HAP-1 (cell line): ENCODE measurements around the gene SDK1.

Experiments used
- DNase-seq, 2 experiments: peaks; one replicate each; pipeline ENCODE4 v3.0.0-alpha.2; 2016 to 2020; ENCODE audit warnings: low spot score in 2 of 2
- H3K27me3 ChIP-seq: fragments of 250-450 bp; sonication (Bioruptor Pico); 2 replicates; pipeline ENCODE4 v1.5.1; 2020; ENCODE audit warnings: low read depth, mild to moderate bottlenecking, moderate library complexity
- H3K36me3 ChIP-seq: fragments of 250-450 bp; sonication (Bioruptor Pico); replicated peaks from 2 replicates; pipeline ENCODE4 v1.5.1; 2020; ENCODE audit warnings: mild to moderate bottlenecking
- H3K4me1 ChIP-seq: fragments of 250-450 bp; sonication (Bioruptor Pico); 2 replicates; pipeline ENCODE4 v1.5.1; 2020; ENCODE audit warnings: mild to moderate bottlenecking
- H3K4me3 ChIP-seq: fragments of 250-450 bp; sonication (Bioruptor Pico); 2 replicates; pipeline ENCODE4 v1.5.1; 2020; ENCODE audit warnings: mild to moderate bottlenecking, moderate library complexity
- H3K9me3 ChIP-seq: fragments of 250-450 bp; sonication (Bioruptor Pico); 2 replicates; pipeline ENCODE4 v1.5.1; 2020; ENCODE audit warnings: mild to moderate bottlenecking, moderate library complexity
- in situ Hi-C: fragments of 300-500 bp; cut with MboI; formaldehyde crosslinking; loops from 3 replicates; pipeline ENCODE4 v1.14.3; 2020; ENCODE audit warnings: low sequenced_read_pairs, inconsistent platforms, mixed read lengths

The SDK1 gene

DNA sequence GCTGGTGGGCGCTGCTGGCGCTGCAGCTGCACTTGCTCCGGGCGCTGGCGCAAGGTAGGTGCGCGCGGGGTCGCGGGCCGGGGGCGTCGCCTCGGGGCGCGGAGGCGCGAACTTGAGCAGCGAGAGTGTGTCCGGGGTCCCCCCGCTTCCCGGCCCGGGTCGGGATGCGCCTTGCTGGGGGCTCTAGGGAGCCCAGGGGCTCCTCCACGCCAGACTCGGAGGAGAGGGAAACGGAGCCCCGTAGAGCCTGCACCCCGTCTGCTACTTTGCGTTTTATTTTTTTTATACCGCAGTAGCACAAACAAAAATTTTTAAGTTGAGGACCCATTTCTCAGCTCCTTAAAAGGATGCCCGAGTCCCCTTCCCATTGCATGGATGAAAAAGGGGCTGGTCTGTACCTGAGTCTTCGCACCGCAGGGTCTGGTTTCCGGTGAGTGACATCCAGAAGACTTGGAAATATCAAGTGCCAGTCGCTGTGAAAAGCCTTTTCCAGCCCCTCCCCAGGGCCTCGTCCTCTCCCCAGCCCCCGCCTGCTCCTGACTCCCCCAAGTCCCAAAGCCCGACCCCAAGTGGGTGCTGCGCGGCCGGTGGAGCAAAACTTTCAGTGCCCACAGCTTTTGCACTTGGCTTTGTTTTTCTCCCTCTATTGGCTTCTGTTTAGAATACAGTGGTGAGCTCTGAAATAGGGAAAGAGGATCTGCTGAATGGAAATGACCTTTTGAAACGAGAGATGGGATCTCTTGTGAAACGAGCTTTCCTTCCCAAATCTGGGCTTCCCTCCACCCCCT lies 973 bp downstream of the SDK1 start:
- in situ Hi-C loops: no loop called here
- H3K27me3 ChIP-seq: peaks cover 6% of the 10 kb centered on the region; the same call in 1 of the 2 replicates
- peak overlapping the region; percentile 34 for H3K4me3 ChIP-seq
- H3K36me3 ChIP-seq: no peaks in the 10 kb centered on the region
- H3K4me1 ChIP-seq: no peaks in the 10 kb centered on the region
- H3K9me3 ChIP-seq: no peaks in the 10 kb centered on the region
- peak; percentile 34 to 41 for DNase-seq

DNA sequence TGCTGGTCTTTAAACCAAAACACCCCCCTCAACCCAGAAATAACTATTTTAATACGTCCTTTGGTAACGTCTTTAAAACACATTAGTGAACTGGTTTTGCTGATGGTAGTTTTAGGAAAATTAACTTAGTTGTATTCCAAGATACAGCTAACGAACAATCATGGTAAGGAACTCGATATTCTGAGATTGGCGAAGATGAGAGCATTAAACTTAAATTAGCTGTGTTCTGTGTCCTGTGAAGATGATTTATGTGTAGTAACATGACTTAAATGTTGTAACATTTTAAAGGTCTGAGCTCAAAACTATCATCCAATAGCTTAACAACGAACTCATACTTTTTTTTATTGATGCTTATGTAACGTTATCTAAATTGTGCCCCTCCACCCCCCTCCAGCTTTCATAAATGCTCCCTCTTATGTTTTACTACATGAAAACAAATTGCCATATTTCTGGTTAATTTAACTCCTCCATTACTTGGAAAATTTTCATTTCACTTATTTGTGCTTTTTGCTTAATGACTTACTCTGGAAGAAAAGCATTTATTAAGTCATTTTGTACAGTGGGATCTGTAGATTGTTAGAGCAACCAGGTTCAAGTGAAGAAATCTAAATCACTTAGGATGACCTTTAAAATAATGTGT lies 1.7 kb downstream of the SDK1 start:
- Histone ChIP-seq H3K36me3 (no peaks in the 10 kb centered on the region), H3K27me3 (peaks cover 6% of the 10 kb centered on the region; the same call in 1 of the 2 replicates), H3K9me3 (no peaks in the 10 kb centered on the region), H3K4me3 (peak overlapping the region; percentile 34), H3K4me1 (no peaks in the 10 kb centered on the region)
- no peak for DNase-seq
- in situ Hi-C loops: no loop called here

DNA sequence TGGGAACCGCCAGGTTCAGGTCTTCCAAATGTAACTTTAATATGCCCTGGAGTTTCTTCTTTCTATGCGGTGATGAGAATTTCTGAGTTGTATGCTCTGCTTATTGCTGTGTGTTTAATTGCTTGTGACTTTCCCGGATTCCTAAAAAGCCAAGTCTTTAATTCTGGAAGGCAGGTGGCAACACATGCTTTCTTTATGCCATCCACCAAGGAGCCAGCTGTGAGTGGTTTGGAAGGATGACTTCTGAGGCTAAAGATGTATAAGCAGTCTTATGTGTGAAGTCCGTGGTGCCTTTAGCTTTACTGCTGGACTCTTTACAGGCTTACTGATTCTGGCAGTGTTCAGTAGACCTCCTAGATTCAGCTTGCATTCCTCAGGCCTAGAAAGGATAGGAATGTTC lies 3.1 kb downstream of the SDK1 start:
- in situ Hi-C loops: no loop called here
- DNase-seq: no peak
- Histone ChIP-seq H3K4me3 (no peak overlapping the region), H3K27me3 (peaks cover 6% of the 10 kb centered on the region; the same call in 1 of the 2 replicates), H3K4me1 (no peaks in the 10 kb centered on the region), H3K36me3 (no peaks in the 10 kb centered on the region), H3K9me3 (no peaks in the 10 kb centered on the region)

DNA sequence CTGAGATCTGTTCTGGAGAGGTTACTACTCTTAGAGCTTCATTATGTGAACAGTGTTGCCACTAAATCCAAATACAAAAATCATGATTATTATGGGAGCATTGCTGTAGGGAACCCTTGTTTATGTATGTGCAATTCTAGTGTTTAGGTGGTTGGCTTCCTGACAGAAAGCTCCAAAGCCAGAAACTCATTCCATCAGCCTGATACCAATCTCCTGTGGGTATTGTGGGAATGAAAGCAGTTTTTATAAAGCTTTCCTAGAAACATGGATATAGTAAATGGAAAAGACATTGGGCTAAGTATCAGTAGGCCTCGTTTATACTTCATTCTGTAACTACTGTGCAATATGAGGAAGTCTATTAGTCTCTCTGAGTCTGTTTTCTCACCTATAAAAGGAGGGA lies 6.4 kb downstream of the SDK1 start:
- H3K36me3 ChIP-seq: no peaks in the 10 kb centered on the region
- peaks cover 3% of the 10 kb centered on the region; the same call in 1 of the 2 replicates for H3K27me3 ChIP-seq
- in situ Hi-C loops: no loop called here
- no peak for DNase-seq
- no peaks in the 10 kb centered on the region for H3K9me3 ChIP-seq
- no peaks in the 10 kb centered on the region for H3K4me1 ChIP-seq
- no peak overlapping the region for H3K4me3 ChIP-seq

DNA sequence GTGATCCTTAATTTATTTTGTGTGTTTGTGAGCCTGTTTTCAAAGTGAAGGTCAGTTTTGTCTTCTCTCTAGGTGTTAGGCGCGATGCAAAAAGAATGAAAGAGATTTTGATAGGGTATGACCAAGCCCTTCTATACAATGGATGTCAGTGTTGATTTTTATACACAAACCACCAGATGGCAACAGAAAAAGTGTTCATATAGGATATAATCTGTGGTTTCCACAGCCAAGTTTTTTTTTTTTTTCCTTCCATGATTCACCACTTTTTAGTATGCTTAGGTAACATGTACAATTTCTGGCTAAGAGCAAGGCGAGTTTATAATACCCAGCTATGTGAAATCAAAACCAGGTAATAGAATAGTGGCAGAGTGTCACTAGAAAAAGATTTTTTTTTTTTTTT lies 8.1 kb downstream of the SDK1 start:
- H3K36me3 ChIP-seq: no peaks in the 10 kb centered on the region
- H3K4me1 ChIP-seq: no peaks in the 10 kb centered on the region
- H3K27me3 ChIP-seq: no peaks in the 10 kb centered on the region
- H3K9me3 ChIP-seq: no peaks in the 10 kb centered on the region
- no peak overlapping the region for H3K4me3 ChIP-seq
- DNase-seq: no peak
- in situ Hi-C loops: no loop called here

DNA sequence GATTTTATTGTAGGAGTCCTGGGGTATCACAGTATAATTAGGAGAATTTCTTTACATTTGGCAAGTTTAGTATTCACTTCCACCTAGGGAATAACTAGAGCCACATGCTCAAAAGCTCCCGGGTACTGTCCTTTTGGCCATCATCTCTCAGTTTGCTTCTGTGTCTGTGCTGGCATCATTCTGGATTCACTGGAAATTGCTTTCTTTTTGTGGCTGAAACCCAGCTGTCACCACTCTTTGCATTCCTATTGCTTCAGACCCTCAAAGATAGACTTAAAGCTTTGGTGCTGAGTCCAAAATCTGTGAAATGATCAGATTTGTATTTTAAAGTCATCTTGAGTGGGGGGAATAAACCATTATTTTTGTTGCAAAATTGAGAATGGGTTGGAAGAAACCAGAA lies 8.9 kb downstream of the SDK1 start:
- no peak for DNase-seq
- no peaks in the 10 kb centered on the region for H3K36me3 ChIP-seq
- no peak overlapping the region for H3K4me3 ChIP-seq
- no peaks in the 10 kb centered on the region for H3K4me1 ChIP-seq
- in situ Hi-C loops: no loop called here
- no peaks in the 10 kb centered on the region for H3K9me3 ChIP-seq
- H3K27me3 ChIP-seq: no peaks in the 10 kb centered on the region

DNA sequence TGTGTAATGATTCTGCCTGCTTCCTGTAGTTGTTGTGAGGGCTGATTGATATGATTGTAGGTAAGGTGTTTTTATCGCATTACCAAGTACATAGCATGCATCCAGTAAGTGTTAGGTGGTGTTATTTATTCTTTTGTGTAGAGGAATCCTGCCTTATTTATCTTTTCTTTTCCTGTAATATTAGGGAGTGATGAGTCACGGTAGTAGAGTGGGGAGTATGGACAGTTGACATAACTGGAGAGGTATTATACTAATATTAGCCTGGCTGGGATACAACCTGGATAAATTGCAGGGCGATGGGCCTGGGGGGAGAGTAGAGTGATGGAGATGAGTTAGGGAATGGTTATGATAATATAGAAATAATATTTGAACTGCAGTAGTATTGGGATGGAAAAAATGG lies 9.8 kb downstream of the SDK1 start:
- no peaks in the 10 kb centered on the region for H3K27me3 ChIP-seq
- no peaks in the 10 kb centered on the region for H3K9me3 ChIP-seq
- no peak overlapping the region for H3K4me3 ChIP-seq
- in situ Hi-C loops: no loop called here
- H3K36me3 ChIP-seq: no peaks in the 10 kb centered on the region
- no peaks in the 10 kb centered on the region for H3K4me1 ChIP-seq
- no peak for DNase-seq

DNA sequence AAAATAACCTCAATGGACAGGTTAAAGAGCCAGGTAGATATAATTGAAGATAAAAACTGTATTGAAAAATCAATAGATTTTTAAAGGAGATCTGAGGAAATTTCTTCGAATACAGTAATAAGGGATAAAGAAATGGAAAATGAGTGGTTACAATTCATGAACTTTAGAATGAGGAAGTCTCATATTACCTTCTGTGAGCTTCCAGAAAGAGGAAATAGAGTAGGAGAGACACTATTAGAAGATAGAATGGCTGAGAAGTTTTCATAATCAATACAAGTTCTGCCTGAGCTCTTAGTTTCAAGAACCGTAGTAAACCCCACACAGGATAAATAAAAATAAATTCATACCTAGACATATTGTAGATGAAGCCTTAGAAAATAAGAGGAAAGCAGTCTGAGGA lies 11.5 kb downstream of the SDK1 start:
- no peak overlapping the region for H3K4me3 ChIP-seq
- H3K4me1 ChIP-seq: no peaks in the 10 kb centered on the region
- DNase-seq: no peak
- H3K36me3 ChIP-seq: no peaks in the 10 kb centered on the region
- in situ Hi-C loops: no loop called here
- no peaks in the 10 kb centered on the region for H3K9me3 ChIP-seq
- H3K27me3 ChIP-seq: no peaks in the 10 kb centered on the region

DNA sequence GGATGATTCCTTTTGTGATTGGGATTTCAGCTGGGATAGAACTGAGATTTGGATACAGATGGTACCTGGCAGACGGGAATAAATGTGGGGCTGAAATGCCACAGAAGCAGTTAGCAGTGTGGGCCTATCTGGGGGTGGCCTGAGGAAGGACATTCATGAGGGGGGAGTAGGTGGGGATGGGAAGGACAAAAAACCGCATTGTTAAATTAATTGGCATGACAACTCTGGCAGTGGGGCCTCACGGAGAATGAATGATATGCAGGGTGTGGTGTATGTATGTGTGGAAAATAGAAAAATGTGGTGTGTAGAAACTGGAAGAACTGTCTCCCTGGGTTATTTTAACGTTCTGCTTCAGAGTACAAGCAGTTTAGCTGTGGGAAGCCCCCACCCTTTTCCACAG lies 17.8 kb downstream of the SDK1 start:
- H3K4me3 ChIP-seq: no peak overlapping the region
- no peaks in the 10 kb centered on the region for H3K27me3 ChIP-seq
- no peaks in the 10 kb centered on the region for H3K4me1 ChIP-seq
- H3K36me3 ChIP-seq: no peaks in the 10 kb centered on the region
- no peak for DNase-seq
- H3K9me3 ChIP-seq: no peaks in the 10 kb centered on the region
- in situ Hi-C loops: no loop called here

DNA sequence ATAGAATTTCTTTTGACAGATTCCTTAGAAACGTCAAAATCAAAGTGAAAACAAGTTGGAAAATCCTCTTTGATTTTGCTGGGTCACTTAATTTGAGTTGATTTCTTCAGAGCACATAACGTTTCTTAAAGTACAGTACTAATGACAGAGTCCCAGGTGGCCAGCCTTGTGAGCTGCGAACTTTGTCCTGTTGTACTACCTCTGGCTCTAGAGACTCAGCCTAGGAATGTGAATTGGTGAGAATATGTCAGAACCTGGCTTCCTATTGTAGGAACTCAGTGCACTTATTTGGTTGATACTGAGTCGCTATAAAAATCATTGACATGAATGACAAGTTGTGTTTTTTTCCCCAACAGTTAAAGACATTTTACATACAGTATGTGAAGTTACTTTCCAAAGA lies 20.2 kb downstream of the SDK1 start:
- H3K4me1 ChIP-seq: no peaks in the 10 kb centered on the region
- in situ Hi-C loops: no loop called here
- no peak overlapping the region for H3K4me3 ChIP-seq
- no peaks in the 10 kb centered on the region for H3K36me3 ChIP-seq
- H3K9me3 ChIP-seq: no peaks in the 10 kb centered on the region
- no peak for DNase-seq
- no peaks in the 10 kb centered on the region for H3K27me3 ChIP-seq

DNA sequence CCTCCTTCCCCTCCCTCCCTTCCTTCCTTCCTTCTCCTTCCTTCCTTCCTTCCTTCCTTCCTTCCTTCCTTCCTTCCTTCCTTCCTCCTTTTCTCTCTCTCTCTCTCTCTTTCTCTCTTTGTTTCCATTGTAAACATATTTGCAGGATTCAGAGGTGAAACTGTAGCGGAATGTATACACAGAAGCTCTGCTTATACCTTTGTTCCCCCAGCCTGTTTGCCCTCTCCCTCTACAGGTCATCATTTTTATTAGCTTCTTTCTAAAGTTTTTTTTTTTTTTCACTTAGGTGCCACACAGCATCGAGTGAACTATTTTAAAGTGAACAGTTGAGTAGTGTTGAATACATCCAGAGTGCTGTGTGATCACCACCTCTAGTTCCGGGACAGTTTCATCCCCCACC lies 20.7 kb downstream of the SDK1 start:
- DNase-seq: no peak
- Histone ChIP-seq H3K36me3 (no peaks in the 10 kb centered on the region), H3K27me3 (no peaks in the 10 kb centered on the region), H3K4me1 (no peaks in the 10 kb centered on the region), H3K4me3 (no peak overlapping the region), H3K9me3 (no peaks in the 10 kb centered on the region)
- in situ Hi-C loops: no loop called here

DNA sequence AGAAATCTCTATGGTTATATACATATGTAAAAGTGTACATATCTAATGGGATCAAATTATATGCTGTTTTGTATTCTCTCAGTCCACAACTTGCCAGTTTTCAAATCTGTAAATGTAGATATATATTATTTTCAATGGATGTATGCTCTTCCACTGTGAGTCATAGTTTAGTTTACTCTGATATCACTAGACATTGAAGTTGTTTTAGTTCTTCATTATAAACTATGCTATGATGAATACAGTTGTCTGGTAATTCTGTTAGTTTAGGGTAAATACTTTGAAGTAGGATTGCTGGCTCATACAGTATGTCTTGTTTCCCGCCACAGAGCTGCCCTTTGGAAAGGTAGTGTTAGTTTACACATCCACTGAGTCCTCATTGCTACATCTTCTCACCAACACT lies 25.2 kb downstream of the SDK1 start:
- DNase-seq: no peak
- Histone ChIP-seq H3K9me3 (no peaks in the 10 kb centered on the region), H3K36me3 (no peaks in the 10 kb centered on the region), H3K4me3 (no peak overlapping the region), H3K4me1 (no peaks in the 10 kb centered on the region), H3K27me3 (no peaks in the 10 kb centered on the region)
- in situ Hi-C loops: no loop called here

DNA sequence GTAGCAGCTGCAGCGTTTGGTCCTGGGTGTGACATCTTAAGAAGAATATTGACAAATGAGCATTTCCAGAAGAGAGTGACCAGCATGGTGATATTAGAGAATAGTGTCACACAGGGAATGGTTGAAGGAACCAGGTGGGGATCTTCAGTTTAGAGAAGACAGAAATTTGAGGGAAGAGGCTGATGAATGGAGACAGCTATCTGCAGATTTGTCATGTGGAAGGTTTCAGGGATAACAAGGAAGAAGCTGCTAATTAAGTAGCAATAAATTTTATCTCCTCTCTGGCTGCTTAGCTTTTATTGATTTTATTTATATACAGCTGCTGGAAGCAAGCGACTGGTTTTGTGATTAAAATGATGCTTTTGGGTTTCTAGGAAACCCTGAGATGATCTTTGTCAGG lies 26.0 kb downstream of the SDK1 start:
- Histone ChIP-seq H3K4me1 (no peaks in the 10 kb centered on the region), H3K4me3 (no peak overlapping the region), H3K9me3 (no peaks in the 10 kb centered on the region), H3K36me3 (no peaks in the 10 kb centered on the region), H3K27me3 (no peaks in the 10 kb centered on the region)
- DNase-seq: no peak
- in situ Hi-C loops: no loop called here

DNA sequence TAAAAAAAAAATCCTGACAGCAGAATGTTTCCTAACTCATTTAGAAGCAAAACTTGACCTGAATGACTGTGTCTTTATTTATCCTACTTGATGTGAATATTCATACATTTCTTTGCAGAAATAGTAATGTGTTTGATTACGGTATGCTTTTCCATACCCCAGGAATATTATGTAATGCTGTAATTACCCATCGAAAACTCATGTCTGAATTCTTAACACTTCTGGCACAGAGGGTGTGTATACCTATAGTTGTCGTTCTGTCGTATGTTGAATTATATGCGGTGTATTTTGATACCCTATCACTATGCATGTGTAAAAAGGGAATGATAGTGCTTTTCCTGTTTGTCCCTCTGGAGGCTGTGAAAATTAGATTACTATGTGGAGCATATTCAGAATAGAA lies 26.6 kb downstream of the SDK1 start:
- H3K4me1 ChIP-seq: no peaks in the 10 kb centered on the region
- H3K4me3 ChIP-seq: no peak overlapping the region
- no peak for DNase-seq
- no peaks in the 10 kb centered on the region for H3K27me3 ChIP-seq
- no peaks in the 10 kb centered on the region for H3K9me3 ChIP-seq
- in situ Hi-C loops: no loop called here
- no peaks in the 10 kb centered on the region for H3K36me3 ChIP-seq
